GM19240 (cell line): ENCODE measurements around the gene PRODH.
"Not testable (repeated sequence)": the region's sequence is repeated elsewhere in the genome, so short reads cannot be mapped to it uniquely, and the experiment has no call there.

Source experiments
- DNase-seq: peaks from one replicate; pipeline ENCODE4 v3.0.0; 2011; ENCODE audit warnings: low spot score; ENCODE audit not compliant: insufficient read length

The PRODH gene, protein sequence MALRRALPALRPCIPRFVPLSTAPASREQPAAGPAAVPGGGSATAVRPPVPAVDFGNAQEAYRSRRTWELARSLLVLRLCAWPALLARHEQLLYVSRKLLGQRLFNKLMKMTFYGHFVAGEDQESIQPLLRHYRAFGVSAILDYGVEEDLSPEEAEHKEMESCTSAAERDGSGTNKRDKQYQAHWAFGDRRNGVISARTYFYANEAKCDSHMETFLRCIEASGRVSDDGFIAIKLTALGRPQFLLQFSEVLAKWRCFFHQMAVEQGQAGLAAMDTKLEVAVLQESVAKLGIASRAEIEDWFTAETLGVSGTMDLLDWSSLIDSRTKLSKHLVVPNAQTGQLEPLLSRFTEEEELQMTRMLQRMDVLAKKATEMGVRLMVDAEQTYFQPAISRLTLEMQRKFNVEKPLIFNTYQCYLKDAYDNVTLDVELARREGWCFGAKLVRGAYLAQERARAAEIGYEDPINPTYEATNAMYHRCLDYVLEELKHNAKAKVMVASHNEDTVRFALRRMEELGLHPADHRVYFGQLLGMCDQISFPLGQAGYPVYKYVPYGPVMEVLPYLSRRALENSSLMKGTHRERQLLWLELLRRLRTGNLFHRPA

DNA sequence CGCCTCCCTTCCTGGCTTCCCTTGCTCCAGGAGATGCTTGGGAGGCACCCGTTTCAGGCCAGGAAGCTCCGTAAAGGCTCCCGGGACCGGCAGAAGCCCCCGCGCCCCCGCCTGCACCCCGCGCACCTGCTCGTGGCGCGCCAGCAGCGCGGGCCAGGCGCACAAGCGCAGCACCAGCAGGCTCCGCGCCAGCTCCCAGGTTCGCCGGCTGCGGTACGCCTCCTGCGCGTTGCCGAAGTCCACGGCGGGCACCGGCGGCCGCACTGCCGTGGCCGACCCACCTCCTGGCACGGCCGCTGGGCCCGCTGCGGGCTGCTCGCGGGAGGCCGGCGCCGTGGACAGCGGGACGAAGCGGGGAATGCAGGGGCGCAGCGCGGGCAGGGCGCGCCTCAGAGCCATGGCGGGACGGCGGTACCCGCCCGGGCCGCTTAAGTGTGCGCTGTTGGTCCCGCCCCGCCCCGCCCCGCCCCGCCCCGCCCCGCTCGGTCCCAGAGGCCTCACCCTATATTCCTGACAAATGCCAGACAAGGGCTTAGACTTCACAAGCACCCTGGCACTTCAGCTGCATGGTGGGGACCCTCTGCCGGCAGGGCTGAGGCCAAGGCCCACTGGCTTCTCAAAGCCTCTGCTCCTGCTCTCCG is at the start of gene PRODH:
PRODH (minus strand) TSS at position 405 of the 641 bp plus-strand sequence; CDS start at position 399, 6 bp downstream.
- DNase-seq: no peak

DNA sequence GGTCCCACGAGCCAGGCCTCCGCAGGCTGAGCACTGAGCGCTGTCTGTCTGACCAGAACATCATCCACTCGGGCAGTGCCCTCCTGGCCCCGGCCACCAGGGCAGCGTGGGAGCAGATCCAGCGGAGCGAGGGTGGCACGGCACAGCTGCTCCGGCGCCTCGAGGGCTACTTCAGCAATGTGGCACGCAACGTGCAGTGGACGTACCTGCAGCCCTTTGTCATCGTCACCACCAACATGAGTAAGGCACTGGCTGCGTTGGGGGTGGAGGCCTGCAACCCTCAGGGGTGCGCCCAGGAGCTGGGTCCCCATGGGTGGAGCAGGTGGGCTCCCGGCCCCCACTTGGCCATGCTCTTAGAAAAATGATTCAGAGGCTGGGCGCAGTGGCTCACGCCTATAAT is 49.7 kb upstream of the PRODH start:
- no peak for DNase-seq

DNA sequence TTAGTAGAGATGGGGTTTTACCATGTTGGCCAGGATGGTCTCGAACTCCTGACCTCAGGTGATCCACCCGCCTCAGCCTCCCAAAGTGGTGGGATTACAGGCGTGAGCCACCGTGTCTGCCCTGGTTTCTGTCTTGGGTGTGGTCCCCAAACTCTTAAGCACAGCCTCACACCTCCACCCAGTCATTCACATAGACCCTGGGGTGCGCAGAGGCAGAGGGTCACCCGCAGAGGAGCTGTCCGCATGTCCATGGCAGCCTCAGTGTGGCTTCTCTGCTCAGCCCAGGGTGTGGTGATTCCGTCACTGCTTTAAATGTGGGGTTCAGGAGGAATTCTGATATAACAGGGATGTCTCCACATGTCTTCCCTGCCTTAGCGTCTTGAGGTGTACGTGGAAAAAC is 48.5 kb upstream of the PRODH start:
- DNase-seq: no peak

DNA sequence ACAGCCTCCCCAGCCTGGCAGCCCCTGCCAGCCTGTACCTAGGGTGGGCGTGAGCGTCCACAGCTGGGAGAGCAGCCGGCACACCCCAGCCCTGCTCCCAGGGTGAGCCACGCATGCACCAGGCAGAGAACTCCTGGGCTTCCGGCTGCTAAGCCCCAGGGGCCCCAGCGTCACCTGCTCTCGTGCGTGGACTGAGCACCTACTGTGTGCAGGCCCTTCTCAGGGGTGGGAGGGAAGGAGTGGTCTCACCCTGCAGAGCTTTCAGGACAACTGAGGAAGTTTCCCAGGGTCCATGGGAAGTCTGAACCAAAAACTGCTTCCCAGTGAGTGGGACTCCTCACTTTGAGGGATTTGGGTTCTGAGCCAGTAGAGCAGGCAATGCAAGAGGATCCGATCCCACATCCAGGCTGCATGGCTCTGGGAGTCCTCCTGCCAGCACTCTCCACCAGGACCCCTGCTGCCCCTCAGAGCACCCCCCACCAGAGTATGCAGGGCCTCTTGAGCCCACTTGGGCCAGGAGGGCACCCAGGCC is 47.1 kb upstream of the PRODH start:
- no peak for DNase-seq

DNA sequence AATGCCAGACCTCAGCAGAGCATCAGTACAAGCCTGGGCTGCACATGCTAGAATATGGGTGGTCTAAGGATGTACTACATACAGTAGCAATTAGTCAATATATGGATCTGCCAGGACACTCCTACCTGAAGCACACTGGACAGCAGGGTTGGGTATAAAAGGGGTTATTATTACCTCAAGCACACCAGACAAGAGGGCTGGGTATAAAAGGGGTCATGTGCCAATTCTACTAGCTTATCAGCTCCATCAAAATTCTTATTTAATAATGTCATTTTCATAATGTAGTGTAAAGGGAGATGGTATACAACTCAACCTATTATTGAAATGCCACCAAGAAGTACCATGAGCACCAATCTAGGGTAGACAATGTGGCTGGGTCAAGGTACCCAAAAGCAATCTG is 44.7 kb upstream of the PRODH start:
- DNase-seq: no peak

DNA sequence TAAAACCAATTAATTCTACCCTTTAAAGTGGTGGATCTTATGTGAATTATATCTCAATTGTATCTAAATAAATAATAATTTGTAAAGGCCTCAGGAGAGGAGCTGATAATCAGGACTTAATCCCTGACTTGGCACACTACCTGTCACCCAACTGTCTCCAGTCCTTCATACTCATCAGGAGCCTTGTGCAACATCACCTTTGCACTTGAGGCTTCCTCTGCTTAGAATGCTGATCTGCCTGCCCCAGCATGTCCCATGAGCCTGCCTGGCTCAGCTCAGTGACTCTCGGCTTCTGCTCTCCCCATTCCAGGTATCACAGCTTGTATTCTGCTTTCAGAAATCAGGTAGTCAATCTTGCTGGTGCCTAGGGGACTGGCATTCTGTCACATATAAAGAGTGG is 43.9 kb upstream of the PRODH start:
- DNase-seq: no peak

DNA sequence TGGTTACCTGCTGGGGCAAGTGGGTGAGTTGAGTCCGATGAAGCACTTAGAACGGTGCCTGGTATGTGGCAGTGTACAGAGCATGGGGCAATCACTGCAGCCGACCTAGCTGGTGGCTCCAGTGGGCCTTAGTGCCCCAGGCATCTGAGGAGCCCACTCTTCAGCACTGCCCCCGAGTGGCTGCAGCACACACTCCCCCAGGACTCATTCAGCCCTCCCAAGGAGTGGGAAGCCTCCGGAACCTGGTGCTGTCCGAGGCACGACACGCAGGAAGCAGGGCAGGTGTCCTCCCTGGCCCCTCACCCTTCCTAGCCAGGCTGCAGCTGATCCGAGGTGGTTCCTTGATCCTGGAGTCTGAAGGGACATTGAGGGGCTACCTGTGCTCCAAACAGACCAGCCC is 42.4 kb upstream of the PRODH start:
- DNase-seq: no peak

DNA sequence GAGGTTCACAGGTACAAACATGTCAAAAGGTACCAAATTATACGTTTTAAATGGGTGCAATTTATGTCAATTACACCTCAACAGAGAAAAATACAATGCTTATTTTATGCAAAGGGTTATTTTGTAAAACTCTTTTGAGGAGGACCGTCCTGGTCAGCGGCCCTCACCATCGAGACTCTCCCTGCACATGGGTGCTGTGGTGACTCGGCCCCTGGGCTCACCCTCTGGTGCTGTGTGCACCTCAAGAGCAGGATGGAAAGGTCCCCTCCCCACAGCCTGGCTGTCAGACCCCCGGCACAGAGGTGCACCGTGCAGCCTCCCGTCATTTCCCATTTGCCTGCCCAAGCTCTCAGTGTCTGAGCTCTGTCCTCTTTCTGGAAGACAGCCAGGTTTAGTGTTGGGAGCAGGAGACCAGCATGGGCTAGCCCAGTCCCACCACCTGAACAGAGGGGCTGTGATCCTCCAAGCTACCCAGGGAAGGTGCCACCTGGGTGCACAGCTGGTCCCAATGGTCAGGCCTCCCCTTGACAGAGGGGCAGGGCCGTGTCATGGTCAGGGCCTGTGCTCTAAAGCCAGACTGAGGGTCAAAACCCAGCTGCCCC is 41.8 kb upstream of the PRODH start:
- DNase-seq: no peak

DNA sequence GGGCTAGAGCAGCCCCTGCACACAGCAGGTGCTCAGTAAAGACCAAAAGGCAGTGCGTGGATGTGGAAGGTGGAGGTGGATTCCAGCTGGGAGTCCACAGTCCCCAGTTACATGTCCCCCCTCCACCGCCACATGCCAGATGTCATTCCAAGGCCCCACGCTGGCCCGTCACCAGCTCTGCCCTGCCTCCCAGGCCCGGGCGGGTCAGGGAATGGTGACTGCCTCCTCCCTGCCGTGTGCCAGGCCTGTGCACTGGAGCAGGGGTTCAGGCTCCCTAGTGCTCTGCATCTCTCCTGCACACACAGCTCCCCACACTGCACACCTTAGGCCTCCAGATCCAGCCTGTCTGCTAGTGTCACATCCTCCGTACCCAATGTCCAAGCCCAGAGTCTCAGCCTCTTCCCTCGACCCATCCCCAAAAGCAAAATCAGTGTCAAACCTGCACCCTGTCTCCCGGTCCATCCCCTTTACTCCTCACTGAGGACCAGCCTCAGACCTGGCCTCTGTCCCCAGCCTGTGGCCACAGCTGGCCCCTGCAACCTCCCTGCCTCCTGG is 40.2 kb upstream of the PRODH start:
- no peak for DNase-seq

DNA sequence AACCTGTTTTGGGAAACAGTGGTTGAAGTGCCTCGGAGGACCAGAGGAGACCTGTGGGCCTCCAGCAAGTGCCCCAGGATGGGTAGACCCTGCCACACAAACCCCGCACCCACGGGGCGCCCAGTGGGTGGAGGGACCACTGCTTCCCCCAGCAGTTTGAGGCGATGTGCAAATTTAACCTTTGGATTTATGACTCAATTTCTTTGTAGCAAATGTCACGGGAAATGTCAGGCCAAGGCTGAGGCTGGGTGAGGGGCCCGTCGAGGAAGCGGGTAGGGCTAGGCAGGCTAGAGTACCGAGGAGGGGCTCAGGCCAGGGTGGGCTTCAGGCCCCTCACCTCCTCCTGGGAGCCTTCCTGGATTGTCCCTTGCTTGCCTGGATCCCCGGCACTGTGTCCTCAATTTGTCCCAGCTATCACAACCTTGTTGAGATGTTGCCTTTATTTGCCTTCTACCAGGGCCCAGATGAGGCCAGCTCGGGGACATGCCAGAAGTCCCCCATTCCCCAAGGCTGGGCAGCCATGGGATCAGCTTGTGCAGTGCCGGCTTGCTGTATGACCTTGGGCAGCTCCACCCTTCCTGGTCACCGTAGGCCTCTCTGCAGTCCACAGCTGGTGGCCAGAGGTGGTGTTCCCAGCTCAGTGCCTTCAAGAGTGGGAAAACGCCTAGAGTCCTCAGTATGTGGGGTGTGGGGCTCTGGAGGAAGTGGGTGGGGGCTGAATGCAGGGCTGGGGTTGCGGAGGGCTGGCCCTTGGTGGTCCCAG is 39.5 kb upstream of the PRODH start:
- DNase-seq: no peak

DNA sequence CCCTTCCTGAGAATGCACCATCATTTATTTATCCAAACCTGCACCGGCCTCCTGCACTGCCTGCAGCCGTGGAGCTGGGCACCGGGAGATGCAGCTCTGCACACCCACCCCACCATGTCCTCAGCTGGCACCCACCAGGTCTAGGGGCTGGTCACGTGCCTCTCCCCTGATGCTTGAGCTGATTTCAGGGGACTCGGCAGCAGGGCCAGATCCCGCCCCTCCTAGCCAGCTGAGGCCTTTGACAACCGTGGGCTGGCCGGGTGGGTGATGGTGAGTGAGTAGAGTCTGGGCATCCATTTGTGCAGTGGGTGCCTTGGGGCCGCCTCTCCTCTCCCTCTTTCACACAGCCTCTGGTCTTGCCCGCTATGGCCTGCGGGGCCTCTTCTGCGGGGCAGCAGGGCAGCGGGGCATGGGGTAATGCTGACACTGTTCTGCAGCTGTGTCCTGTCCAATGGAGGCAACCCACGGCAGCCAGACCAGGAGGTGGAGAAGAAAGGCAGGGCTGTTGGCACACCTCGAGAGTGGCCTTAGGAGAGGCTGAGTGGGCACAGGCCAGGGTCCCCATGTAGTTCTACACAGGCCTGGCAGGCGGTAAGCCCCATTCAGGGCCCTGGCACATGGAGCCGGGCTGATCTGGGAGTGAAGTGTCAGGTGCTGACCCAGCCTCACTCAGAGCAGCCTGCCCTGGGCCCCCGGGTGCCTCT is 38.5 kb upstream of the PRODH start:
- DNase-seq: no peak

DNA sequence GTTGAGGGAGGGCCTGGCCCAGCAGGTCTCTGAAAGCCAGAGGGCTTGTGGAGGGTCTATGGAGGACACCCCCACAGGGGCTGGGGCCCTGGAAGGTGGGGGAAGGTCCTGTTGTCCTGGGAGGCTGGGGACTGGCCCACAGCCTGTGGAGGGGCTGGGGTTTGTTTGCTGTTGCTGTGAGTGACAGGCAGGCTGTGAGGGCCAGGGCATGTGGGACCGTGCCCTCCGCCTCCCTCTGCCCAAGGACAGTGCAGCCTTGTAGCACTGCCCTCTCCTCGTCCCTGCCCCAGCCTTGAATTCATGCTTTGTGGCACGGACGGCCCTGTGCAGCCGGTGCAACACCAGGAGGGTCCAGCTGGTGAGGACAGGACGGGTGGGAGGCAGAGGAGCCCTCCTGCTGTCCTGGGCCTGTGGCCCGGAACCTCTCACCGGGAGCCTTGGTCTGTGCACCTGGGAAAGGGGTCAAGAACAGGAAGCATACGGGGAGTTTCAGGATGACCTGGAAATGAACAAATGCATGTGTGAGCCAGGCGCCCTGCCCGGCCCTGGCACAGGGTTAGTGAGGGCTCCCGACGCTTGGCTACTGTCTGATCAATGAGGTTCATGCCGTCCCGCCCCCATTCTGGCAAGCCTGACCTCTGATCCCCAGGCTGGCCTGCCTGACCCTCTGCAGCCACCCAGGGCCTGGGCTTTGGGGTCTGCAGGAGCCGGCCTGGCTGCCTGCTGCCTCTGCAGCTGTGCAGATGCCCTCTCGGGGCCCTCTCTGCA is 37.4 kb upstream of the PRODH start:
- no peak for DNase-seq

DNA sequence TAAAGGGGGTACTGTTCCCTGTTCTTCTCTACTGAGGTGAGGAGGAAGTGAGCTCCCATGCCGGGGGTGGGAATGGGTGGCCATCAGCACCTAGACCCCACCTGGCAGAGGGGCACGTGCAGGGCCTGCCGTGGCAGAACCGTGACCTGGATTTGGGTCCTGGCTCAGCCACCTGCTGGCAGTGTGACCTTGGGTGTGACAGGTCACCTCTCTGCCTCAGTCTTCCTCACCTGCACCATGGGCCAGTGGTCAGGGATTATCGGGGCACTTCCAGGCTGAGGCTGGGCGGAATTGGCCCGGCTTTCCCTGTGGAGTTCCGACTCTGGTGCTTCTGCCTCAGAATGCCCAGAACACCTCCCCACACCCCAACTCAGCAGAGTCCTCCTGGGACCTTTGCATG is 36.5 kb upstream of the PRODH start:
- not testable (repeated sequence) for DNase-seq

DNA sequence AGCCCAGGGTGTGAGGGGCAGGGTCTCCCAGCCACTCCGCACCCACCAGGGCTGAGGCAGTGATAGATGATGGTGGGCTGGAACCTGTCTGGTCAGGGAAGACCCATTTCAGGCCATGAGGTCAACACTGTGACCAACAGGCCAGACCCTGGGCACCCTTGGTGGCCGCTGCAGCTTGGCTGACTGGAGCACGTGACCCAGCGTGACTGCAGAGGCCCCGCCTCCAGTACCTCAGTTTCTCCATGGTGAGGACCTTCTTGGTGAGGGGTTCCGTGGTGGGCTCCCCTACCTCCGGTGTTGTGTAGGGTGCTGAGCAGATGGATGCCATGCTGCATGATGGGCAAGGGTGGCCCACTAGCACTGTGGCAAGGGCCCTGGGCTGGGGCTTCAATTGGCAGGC is 35.9 kb upstream of the PRODH start:
- not testable (repeated sequence) for DNase-seq

DNA sequence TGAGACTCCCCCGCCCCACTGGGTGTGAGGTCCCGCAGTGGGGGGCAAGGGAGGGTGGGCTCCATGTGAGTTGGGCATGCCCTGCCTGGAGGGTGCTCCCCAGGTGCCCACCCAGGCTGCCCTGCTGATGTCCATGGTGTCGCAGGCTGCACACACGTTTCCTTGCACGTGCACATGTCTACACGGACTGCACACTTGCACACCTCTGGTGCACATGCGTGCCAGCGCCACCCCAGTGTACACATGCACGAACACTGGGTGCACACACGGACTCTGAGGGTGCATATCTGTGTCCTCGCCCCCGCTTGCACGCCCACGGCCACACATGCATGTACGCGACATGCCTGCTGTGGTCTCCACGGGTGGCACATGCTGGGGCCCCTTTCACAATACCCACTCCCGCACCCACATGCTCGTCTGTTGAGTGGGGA is 35.2 kb upstream of the PRODH start:
- no peak for DNase-seq

DNA sequence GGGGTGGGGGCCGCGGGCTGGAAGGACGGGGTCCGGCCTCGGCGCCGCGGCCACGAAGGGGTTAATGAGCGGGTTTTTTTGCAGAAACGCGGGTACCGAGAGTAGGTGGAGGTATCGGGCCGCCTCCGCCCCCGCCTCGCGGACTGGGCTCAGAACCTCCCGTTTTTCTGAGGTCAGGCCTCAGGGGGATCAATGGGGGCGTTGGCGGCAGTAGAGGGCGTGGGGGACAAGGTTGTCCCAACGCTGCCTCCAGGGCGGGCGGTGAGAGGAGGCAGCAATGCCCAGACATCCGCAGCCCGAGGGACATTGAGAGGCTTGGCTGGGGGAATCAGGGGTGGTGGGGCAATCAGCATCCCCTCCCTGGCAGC is 34.8 kb upstream of the PRODH start:
- DNase-seq: no peak

DNA sequence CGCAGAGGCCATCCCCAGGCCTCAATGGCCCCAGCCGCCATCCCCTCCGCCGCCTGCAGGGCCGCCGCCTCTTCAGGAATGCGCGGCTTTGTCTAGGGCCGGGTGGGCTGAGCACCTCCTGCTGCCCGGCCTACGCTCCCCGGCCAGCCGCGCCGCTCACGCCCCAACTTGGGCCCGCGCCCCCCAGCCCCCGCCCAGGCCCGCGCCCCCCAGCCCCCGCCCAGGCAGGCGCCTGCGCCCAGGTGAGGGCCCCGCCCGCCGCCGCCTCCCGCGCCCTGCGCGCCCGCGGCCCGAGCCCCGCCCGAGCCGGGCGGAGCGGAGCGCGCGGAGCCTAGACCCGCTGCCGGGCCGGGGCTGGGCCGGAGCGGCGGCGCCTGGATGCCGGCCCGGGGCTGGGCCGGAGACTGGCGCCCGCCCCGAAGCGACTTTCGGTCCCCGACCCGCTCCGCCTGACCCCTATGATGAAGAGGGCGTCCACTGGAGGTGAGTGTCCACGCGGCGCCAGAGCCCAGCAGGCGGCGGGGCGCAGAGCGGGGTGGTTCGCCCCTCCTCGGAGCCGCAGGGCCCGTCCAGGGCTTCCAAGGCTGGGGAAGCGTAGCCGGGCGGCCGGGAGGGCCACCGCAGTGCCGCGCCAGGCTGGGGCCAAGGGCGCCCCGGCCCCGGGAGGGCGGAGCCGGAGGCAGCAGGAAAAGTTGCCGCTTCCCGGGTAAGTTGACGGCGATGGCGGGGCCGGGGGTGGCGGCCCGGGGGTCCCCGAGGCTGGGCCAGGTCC is 34.3 kb upstream of the PRODH start:
- no peak for DNase-seq

DNA sequence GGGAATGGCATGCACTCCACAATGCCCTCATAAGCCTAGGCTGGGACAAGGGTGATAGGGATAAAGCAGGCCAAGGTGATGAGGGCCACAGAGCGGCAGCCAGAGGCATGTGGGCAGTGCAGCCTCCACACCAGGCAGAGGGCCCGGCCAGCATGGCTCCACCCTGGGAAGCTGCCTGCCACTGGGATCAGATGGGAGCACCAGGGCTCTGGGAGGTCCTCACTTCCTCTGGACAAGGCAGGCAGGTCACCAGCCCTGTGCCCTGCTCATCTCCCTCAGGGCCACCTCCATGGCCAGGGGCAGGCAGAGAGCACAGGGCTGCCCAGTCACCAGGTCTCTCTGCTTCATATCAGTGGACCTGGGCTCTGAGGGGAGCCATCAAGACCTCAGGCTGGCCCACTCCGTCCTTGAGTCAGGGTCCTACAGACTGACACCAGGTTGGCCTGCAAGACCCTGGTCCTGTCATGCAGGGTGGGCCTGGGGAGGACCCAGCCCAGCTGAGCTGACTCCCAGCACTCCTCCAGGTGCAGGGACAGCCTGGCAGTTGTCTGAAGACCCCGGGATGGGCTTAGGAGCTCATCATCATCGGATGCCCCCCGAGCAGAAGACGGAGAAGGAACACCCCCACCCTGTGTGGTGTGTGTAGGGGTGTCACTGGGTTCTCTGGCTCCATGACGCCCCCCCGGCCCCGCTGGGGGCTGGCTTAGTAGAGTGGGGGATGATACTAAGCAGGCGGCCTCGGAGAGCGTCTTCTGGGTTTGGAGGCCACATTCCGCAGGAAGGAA is 33.3 kb upstream of the PRODH start:
- DNase-seq: not testable (repeated sequence)
